H1 (cell line): Measurements from ENCODE around the gene ZMIZ1. TPM values are rescaled to one million over a fixed set of nuclear protein-coding genes. Genes with fewer than 3 reads are reported as not detected.

Source experiments
- CTCF ChIA-PET: fragments of 300-600 bp; sonication (Branson Sonifier 250); formaldehyde crosslinking; loops from one replicate; lab custom pipeline; 2021; ENCODE audit not compliant: partially characterized antibody; lab: Charles Lee
- POLR2A ChIA-PET: fragments of 300-600 bp; sonication (Branson Sonifier 250); formaldehyde crosslinking; loops from one replicate; lab custom pipeline; 2021; ENCODE audit warnings: inconsistent platforms; ENCODE audit not compliant: partially characterized antibody; lab: Charles Lee
- DNase-seq, 2 experiments: peaks; one replicate each; pipeline versions ENCODE4 v3.0.0 to v3.0.0-alpha.2; 2010 to 2022; ENCODE audit warnings: low spot score in 2 of 2, low read depth in 1 of 2, mixed read lengths in 1 of 2
- FAIRE-seq: peaks from 2 replicates; lab custom pipeline; 2011; peaks lifted over from hg19 to GRCh38; lab: Jason Lieb, UNC
- H2AFZ ChIP-seq: 2 replicates; pipeline ENCODE4 v1.8.1; 2012; ENCODE audit warnings: low read length, inconsistent platforms
- H2AK5ac ChIP-seq: 2 replicates; pipeline ENCODE4 v1.6.1; 2013; ENCODE audit warnings: low read depth, low read length
- H2BK120ac ChIP-seq: replicated peaks from 2 replicates; pipeline ENCODE3; 2013; ENCODE audit warnings: low read depth, low read length, inconsistent platforms
- H2BK12ac ChIP-seq: 2 replicates; pipeline ENCODE4 v1.6.1; 2013; ENCODE audit warnings: low read depth, low read length
- H2BK15ac ChIP-seq: 2 replicates; pipeline ENCODE4 v1.6.1; 2013; ENCODE audit warnings: low read length
- H2BK20ac ChIP-seq: 2 replicates; pipeline ENCODE4 v1.6.1; 2013; ENCODE audit warnings: low read length
- H2BK5ac ChIP-seq: 2 replicates; pipeline ENCODE4 v1.6.1; 2013; ENCODE audit warnings: low read depth, low read length
- H3K14ac ChIP-seq: 2 replicates; pipeline ENCODE4 v1.6.1; 2013; ENCODE audit warnings: inconsistent platforms; ENCODE audit not compliant: insufficient read length
- H3K18ac ChIP-seq: 2 replicates; pipeline ENCODE4 v1.6.1; 2013; ENCODE audit warnings: low read length; ENCODE audit errors: extremely low read depth
- H3K23ac ChIP-seq: 2 replicates; pipeline ENCODE4 v1.6.1; 2013; ENCODE audit warnings: inconsistent platforms; ENCODE audit not compliant: insufficient read length
- H3K23me2 ChIP-seq: 2 replicates; pipeline ENCODE4 v1.6.1; 2013; ENCODE audit warnings: low read depth, low read length
- H3K27ac ChIP-seq: 2 replicates; pipeline ENCODE4 v1.6.1; 2011; ENCODE audit warnings: low read depth, low read length, inconsistent platforms
- H3K27me3 ChIP-seq, 4 experiments: replicated peaks in 1 of 4; 1 replicate in 1 of 4; 2 replicates in 3 of 4; pipeline versions ENCODE4 v1.6.1 to v1.8.1; 2011 to 2013; ENCODE audit warnings: low read length in 3 of 4, mild to moderate bottlenecking in 3 of 4, inconsistent platforms in 2 of 4, mixed read lengths in 2 of 4, moderate library complexity in 1 of 4; ENCODE audit not compliant: control insufficient read depth in 3 of 4, insufficient read depth in 3 of 4; ENCODE audit errors: extremely low read depth in 1 of 4
- H3K36me3 ChIP-seq, 4 experiments: 2 replicates each; pipeline versions ENCODE4 v1.6.1 to v1.8.1; 2011 to 2013; ENCODE audit warnings: mild to moderate bottlenecking in 4 of 4, low read length in 3 of 4, moderate library complexity in 2 of 4, control low read depth in 1 of 4, inconsistent platforms in 1 of 4; ENCODE audit not compliant: insufficient read depth in 4 of 4, control insufficient read depth in 2 of 4
- H3K4ac ChIP-seq: replicated peaks from 2 replicates; pipeline ENCODE3; 2013; ENCODE audit warnings: low read length, low read depth, mixed read lengths, inconsistent platforms; ENCODE audit not compliant: insufficient read length
- H3K4me1 ChIP-seq, 4 experiments: replicated peaks in 1 of 4; 1 replicate in 1 of 4; 2 replicates in 3 of 4; pipeline versions ENCODE4 v1.6.1 to v1.8.1; 2011 to 2013; ENCODE audit warnings: low read length in 3 of 4, inconsistent platforms in 2 of 4, mixed read lengths in 1 of 4; ENCODE audit not compliant: insufficient read depth in 4 of 4, control insufficient read depth in 3 of 4
- H3K4me2 ChIP-seq, 2 experiments: 2 replicates each; pipeline versions ENCODE4 v1.6.1 to v1.8.1; 2011 to 2013; ENCODE audit warnings: low read depth in 2 of 2, low read length in 2 of 2, control low read depth in 1 of 2, inconsistent platforms in 1 of 2, mild to moderate bottlenecking in 1 of 2; ENCODE audit not compliant: insufficient read depth in 1 of 2
- H3K4me3 ChIP-seq, 4 experiments: fragments of 200-600, 300-600 bp in 1 of 4; sonication (generic), shearing (Covaris generic), sonication (Bioruptor Twin) in 1 of 4; 2 replicates each; pipeline versions ENCODE4 v1.5.1 to v1.8.1; 2011 to 2016; ENCODE audit warnings: low read length in 4 of 4, low read depth in 3 of 4, control low read depth in 2 of 4, inconsistent platforms in 2 of 4, mild to moderate bottlenecking in 2 of 4, mixed read lengths in 1 of 4, moderate library complexity in 1 of 4; ENCODE audit not compliant: insufficient read depth in 2 of 4; ENCODE audit errors: extremely low read depth in 1 of 4
- H3K56ac ChIP-seq: replicated peaks from 2 replicates; pipeline ENCODE3; 2013; ENCODE audit warnings: low read depth, mild to moderate bottlenecking, mixed read lengths, low read length, inconsistent platforms; ENCODE audit not compliant: insufficient read length
- H3K79me1 ChIP-seq: 2 replicates; pipeline ENCODE4 v1.6.1; 2013; ENCODE audit warnings: low read depth, low read length, control low read depth
- H3K79me2 ChIP-seq, 2 experiments: 2 replicates each; pipeline versions ENCODE4 v1.6.1 to v1.8.1; 2012 to 2013; ENCODE audit warnings: low read length in 2 of 2, mild to moderate bottlenecking in 2 of 2, inconsistent platforms in 1 of 2; ENCODE audit not compliant: insufficient read depth in 2 of 2, control insufficient read depth in 1 of 2
- H3K9ac ChIP-seq, 4 experiments: replicated peaks in 1 of 4; 1 replicate in 1 of 4; 2 replicates in 3 of 4; pipeline versions ENCODE4 v1.6.1 to v1.8.1; 2011 to 2013; ENCODE audit warnings: low read depth in 3 of 4, low read length in 3 of 4, control low read depth in 2 of 4, mild to moderate bottlenecking in 2 of 4, moderate library complexity in 2 of 4, inconsistent platforms in 1 of 4; ENCODE audit errors: extremely low read depth in 1 of 4
- H3K9me3 ChIP-seq, 2 experiments: 2 replicates each; pipeline versions ENCODE4 v1.6.1 to v1.8.1; 2012 to 2013; ENCODE audit warnings: mild to moderate bottlenecking in 2 of 2, moderate library complexity in 2 of 2, control low read depth in 1 of 2, inconsistent platforms in 1 of 2, low read depth in 1 of 2, low read length in 1 of 2, mixed read lengths in 1 of 2; ENCODE audit not compliant: insufficient read depth in 2 of 2
- H4K20me1 ChIP-seq, 2 experiments: replicated peaks in 1 of 2; 2 replicates each; pipeline versions ENCODE3 to v1.8.1; 2011 to 2013; ENCODE audit warnings: inconsistent platforms in 2 of 2, low read length in 2 of 2, mild to moderate bottlenecking in 1 of 2; ENCODE audit not compliant: insufficient read depth in 2 of 2, control insufficient read depth in 1 of 2
- H4K5ac ChIP-seq: 2 replicates; pipeline ENCODE4 v1.6.1; 2013; ENCODE audit warnings: low read length, low read depth, mixed read lengths, inconsistent platforms; ENCODE audit not compliant: insufficient read length
- H4K8ac ChIP-seq: 2 replicates; pipeline ENCODE4 v1.8.0; 2013; ENCODE audit warnings: mild to moderate bottlenecking, moderate library complexity, low read length, inconsistent platforms; ENCODE audit not compliant: insufficient read depth; ENCODE audit errors: extremely low read depth
- H4K91ac ChIP-seq: replicated peaks from 2 replicates; pipeline ENCODE3; 2013; ENCODE audit warnings: low read length, mixed read lengths, inconsistent platforms; ENCODE audit not compliant: insufficient read length
- ASH2L ChIP-seq: fragments of 200-600, 300-600 bp; sonication (generic); IDR thresholded peaks from one replicate; pipeline ENCODE4 v1.7.1; 2017; ENCODE audit warnings: low read length
- CHD1 ChIP-seq: IDR thresholded peaks from 2 replicates; pipeline ENCODE4 v1.6.1; 2012; ENCODE audit warnings: low read depth, low read length, improper control_type of control experiment
- JUN ChIP-seq: IDR thresholded peaks from 2 replicates; pipeline ENCODE4 v1.6.1; 2011; ENCODE audit warnings: low read depth, mild to moderate bottlenecking, improper control_type of control experiment, low read length
- PHF8 ChIP-seq: fragments of 200-600 bp; sonication (generic); conservative IDR thresholded peaks from 2 replicates; pipeline ENCODE4 v1.7.1; 2012; ENCODE audit warnings: low read depth, mild to moderate bottlenecking, inconsistent platforms, low read length, moderate library complexity
- POLR2AphosphoS5 ChIP-seq: IDR thresholded peaks from 2 replicates; pipeline ENCODE4 v1.6.1; 2011; ENCODE audit warnings: low read depth, low read length
- SAP30 ChIP-seq: fragments of 300-600 bp; sonication (generic); IDR thresholded peaks from 2 replicates; pipeline ENCODE4 v1.7.1; 2012; ENCODE audit warnings: low read length, moderate library complexity, mild to moderate bottlenecking, inconsistent platforms; ENCODE audit not compliant: insufficient read depth, insufficient replicate concordance
- SP2 ChIP-seq: IDR thresholded peaks from 2 replicates; pipeline ENCODE4 v1.6.1; 2012; ENCODE audit warnings: mild to moderate bottlenecking, low read length, inconsistent platforms
- WGBS, 2 experiments: shearing (Covaris generic) in 1 of 2; methylation state at CpG; one replicate each; pipeline versions ENCODE4 v1.1.6 to v1.1.7; 2013 to 2015; ENCODE audit warnings: low lambda C conversion rate in 2 of 2, mixed read lengths in 2 of 2, inconsistent platforms in 1 of 2, low coverage in 1 of 2, missing lambda C conversion rate in 1 of 2; ENCODE audit not compliant: insufficient replicate concordance in 2 of 2, insufficient coverage in 1 of 2, insufficient read length in 1 of 2; ENCODE audit errors: extremely low coverage in 1 of 2, missing lambda C conversion rate in 1 of 2; 5-methylcytosine and 5-hydroxymethylcytosine counted together
- polyA plus RNA-seq, 7 experiments: library from polyadenylated mRNA; depleted of rRNA in 3 of 7; stranded (reverse) in 5 of 7; unstranded in 2 of 7; fragments of >200 nt in 5 of 7; fragments of 200-250 nt in 2 of 7; gene quantifications; 1 replicate in 5 of 7; 2 replicates in 1 of 7; 4 replicates in 1 of 7; pipeline versions ENCODE4 v1.2.1 to v1.2.3, GENCODE V29; 2011 to 2013; ENCODE audit warnings: missing spikeins in 2 of 7, mixed read lengths in 2 of 7
- total RNA-seq: library from RNA; stranded (reverse); fragmentation: NEBNext Ultra II Directional; extraction: Animal tissue kit (Norgen Biotek cat#: 25700); gene quantifications from 2 replicates; pipeline ENCODE4 v1.2.1, GENCODE V29; 2021
- TF ChIP-seq, protein P1 (sequence below): IDR thresholded peaks from 2 replicates; pipeline ENCODE4 v1.6.1; 2011; ENCODE audit warnings: low read length, improper control_type of control experiment
- TF ChIP-seq, protein P2 (sequence below): IDR thresholded peaks from 2 replicates; pipeline ENCODE4 v1.6.1; 2012; ENCODE audit warnings: low read length, inconsistent platforms
- TF ChIP-seq, protein P3 (sequence below): IDR thresholded peaks from 2 replicates; pipeline ENCODE4 v1.6.1; 2011; ENCODE audit warnings: low read depth, mild to moderate bottlenecking, low read length; ENCODE audit not compliant: insufficient read depth

ZMIZ1 gene
- total and polyA plus RNA-seq, 2 of the 8 experiments (the other 6 are each of a cell fraction or from before 2014, with no cell fraction given): 8.1 to 28.0 TPM

DNA sequence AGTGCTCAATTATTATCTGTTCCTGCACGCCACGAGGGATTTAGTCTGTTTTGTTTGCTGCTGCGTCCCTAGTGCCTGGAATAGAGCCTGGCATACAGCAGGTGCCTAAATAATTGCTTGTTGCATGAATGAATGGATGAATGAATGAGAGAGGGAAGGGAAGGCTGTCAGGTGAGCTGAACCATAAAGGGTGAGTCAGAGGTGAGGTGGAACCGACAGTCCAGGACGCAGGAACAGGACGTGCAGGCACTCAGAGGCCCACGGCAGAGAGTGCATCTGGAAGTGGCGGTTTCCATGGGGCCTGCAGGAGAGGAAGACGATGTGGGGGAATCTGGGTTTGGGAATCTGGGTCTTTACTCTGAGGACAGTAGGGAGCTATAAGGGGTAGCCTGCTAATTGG, 260.8 kb downstream of the ZMIZ1 start:
- Histone ChIP-seq H3K18ac (no peak overlapping the region), H3K23ac (no peak overlapping the region), H2BK120ac (no peak overlapping the region), H4K5ac (no peak overlapping the region), H2AFZ (no peak overlapping the region), H3K9me3 (peaks cover 2 to 4% of the 10 kb centered on the region in 2 experiments; a peak in 2 of 4 replicates), H3K4me2 (no peak overlapping the region), H4K20me1 (no peaks in the 10 kb centered on the region), H3K79me1 (no peaks in the 10 kb centered on the region), H4K8ac (no peak overlapping the region), H3K79me2 (no peaks in the 10 kb centered on the region; a peak in 1 of 4 replicates), H3K4me1 (no peaks in the 10 kb centered on the region), H3K56ac (no peak overlapping the region), H2AK5ac (no peak overlapping the region), H3K27ac (no peak overlapping the region), H3K14ac (no peak overlapping the region), H2BK5ac (no peak overlapping the region)
- ChIA-PET CTCF (interaction anchor here (2.0 kb wide), 1 partner anchor 15 kb away, joined by 5 read pairs; no protein-coding TSS in a partner anchor), POLR2A (interaction anchor here (1.2 to 1.4 kb wide), 2 partner anchors 9 to 19 kb away, joined by 3 read pairs; no protein-coding TSS in a partner anchor)
- no peak for DNase-seq
- TF ChIP-seq JUN (no peak), PHF8 (no peak), CHD1 (no peak), SP2 (no peak), POLR2AphosphoS5 (no peak), SAP30 (no peak), ASH2L (no peak)
- TF ChIP-seq, protein P1, sequence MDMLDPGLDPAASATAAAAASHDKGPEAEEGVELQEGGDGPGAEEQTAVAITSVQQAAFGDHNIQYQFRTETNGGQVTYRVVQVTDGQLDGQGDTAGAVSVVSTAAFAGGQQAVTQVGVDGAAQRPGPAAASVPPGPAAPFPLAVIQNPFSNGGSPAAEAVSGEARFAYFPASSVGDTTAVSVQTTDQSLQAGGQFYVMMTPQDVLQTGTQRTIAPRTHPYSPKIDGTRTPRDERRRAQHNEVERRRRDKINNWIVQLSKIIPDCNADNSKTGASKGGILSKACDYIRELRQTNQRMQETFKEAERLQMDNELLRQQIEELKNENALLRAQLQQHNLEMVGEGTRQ: no peak
- TF ChIP-seq, protein P2, sequence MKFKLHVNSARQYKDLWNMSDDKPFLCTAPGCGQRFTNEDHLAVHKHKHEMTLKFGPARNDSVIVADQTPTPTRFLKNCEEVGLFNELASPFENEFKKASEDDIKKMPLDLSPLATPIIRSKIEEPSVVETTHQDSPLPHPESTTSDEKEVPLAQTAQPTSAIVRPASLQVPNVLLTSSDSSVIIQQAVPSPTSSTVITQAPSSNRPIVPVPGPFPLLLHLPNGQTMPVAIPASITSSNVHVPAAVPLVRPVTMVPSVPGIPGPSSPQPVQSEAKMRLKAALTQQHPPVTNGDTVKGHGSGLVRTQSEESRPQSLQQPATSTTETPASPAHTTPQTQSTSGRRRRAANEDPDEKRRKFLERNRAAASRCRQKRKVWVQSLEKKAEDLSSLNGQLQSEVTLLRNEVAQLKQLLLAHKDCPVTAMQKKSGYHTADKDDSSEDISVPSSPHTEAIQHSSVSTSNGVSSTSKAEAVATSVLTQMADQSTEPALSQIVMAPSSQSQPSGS: no peak
- TF ChIP-seq, protein P3, sequence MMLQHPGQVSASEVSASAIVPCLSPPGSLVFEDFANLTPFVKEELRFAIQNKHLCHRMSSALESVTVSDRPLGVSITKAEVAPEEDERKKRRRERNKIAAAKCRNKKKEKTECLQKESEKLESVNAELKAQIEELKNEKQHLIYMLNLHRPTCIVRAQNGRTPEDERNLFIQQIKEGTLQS: no peak
- TF ChIP-seq, all 59 proteins: peak for 0
- no peak overlapping the region for H3K4ac ChIP-seq
- no peaks in the 10 kb centered on the region for H3K27me3 ChIP-seq
- H3K36me3 ChIP-seq: no peaks in the 10 kb centered on the region
- FAIRE-seq: no peak
- no peak overlapping the region for H2BK12ac ChIP-seq
- no peak overlapping the region for H4K91ac ChIP-seq
- no peak overlapping the region for H3K4me3 ChIP-seq
- 88% methylated on average over 9 of the region's 9 CpGs; no CpG with 5 or more reads in 1 of the 2 experiments for WGBS, 2 experiments
- H2BK20ac ChIP-seq: no peak overlapping the region
- no peak overlapping the region for H2BK15ac ChIP-seq
- no peak overlapping the region for H3K9ac ChIP-seq
- H3K23me2 ChIP-seq: peaks cover 12% of the 10 kb centered on the region; the same call in 1 of the 2 replicates
